ENCODE results near the gene CSMD2. TPM values are rescaled to one million over a fixed set of nuclear protein-coding genes. Genes with fewer than 3 reads are reported as not detected.

The CSMD2 gene
- total and polyA plus RNA-seq, 7 experiments from 2014 or later, result 0.02 TPM; not detected in 6

GRCh38 chr1:33876970-33877650 is 287.9 kb downstream of the CSMD2 start:
- POLR2A ChIA-PET, result no interaction called here
- peaks cover 2 to 37% (median 28%) of the 10 kb centered on the region in 5 donors for H3K27me3 Mint-ChIP-seq
- ATAC-seq (no peak), DNase-seq (no peak)
- no peak overlapping the region for H3K27ac Mint-ChIP-seq
- no peaks in the 10 kb centered on the region for H3K36me3 Mint-ChIP-seq
- Histone ChIP-seq H3K4me1 (ENCODE audit: control insufficient read depth in 2 of 2, insufficient read depth in 2 of 2, low read length in 2 of 2) (no peaks in the 10 kb centered on the region), H3K36me3 (ENCODE audit: control insufficient read depth in 2 of 3, insufficient read depth in 3 of 3, low read length in 3 of 3) (no peaks in the 10 kb centered on the region), H3K4me3 (ENCODE audit: low read length) (no peak overlapping the region), H3K9me3 (ENCODE audit: control insufficient read depth in 2 of 3, low read length in 3 of 3) (no peaks in the 10 kb centered on the region), H3K27ac (ENCODE audit: low read depth, low read length) (no peak overlapping the region), H3K27me3 (ENCODE audit: control insufficient read depth in 2 of 2, insufficient read depth in 2 of 2, low read length in 2 of 2) (no peaks in the 10 kb centered on the region)
- peaks cover 0 to 3% (median 0%) of the 10 kb centered on the region in 11 donors for H3K9me3 Mint-ChIP-seq
- intact Hi-C loops (cut with micrococcal nuclease), result no loop called here
- CTCF ChIA-PET, result no interaction called here
- H3K4me3 Mint-ChIP-seq, result no peak overlapping the region
- H3K4me1 Mint-ChIP-seq, result no peaks in the 10 kb centered on the region

GRCh38 chr1:33875862-33876261 is 289.2 kb downstream of the CSMD2 start:
- no peaks in the 10 kb centered on the region for H3K36me3 Mint-ChIP-seq
- ATAC-seq (no peak), DNase-seq (no peak)
- H3K4me1 Mint-ChIP-seq, result no peaks in the 10 kb centered on the region
- Histone ChIP-seq H3K27me3 (ENCODE audit: control insufficient read depth in 2 of 2, insufficient read depth in 2 of 2, low read length in 2 of 2) (no peaks in the 10 kb centered on the region), H3K36me3 (ENCODE audit: control insufficient read depth in 2 of 3, insufficient read depth in 3 of 3, low read length in 3 of 3) (no peaks in the 10 kb centered on the region), H3K4me1 (ENCODE audit: control insufficient read depth in 2 of 2, insufficient read depth in 2 of 2, low read length in 2 of 2) (no peaks in the 10 kb centered on the region), H3K9me3 (ENCODE audit: control insufficient read depth in 2 of 3, low read length in 3 of 3) (no peaks in the 10 kb centered on the region), H3K27ac (ENCODE audit: low read depth, low read length) (no peak overlapping the region), H3K4me3 (ENCODE audit: low read length) (no peak overlapping the region)
- intact Hi-C loops (cut with micrococcal nuclease), result no loop called here
- H3K9me3 Mint-ChIP-seq, result peaks cover 0 to 3% (median 0%) of the 10 kb centered on the region in 11 donors
- peaks cover 0 to 29% (median 18%) of the 10 kb centered on the region in 5 donors for H3K27me3 Mint-ChIP-seq
- no peak overlapping the region for H3K27ac Mint-ChIP-seq
- ChIA-PET CTCF (no interaction called here), POLR2A (no interaction called here)
- no peak overlapping the region for H3K4me3 Mint-ChIP-seq

- Mint-ChIP-seq H3K4me3 (no peak overlapping the region), H3K4me1 (no peaks in the 10 kb centered on the region), H3K27ac (no peak overlapping the region), H3K27me3 (peaks cover 0 to 28% (median 15%) of the 10 kb centered on the region in 5 donors), H3K36me3 (no peaks in the 10 kb centered on the region), H3K9me3 (peaks cover 0 to 3% (median 0%) of the 10 kb centered on the region in 11 donors)
- no peak overlapping the region for H3K27ac ChIP-seq (ENCODE audit: low read depth, low read length)
- intact Hi-C loops (cut with micrococcal nuclease), result no loop called here
- H3K9me3 ChIP-seq (ENCODE audit: control insufficient read depth in 2 of 3, low read length in 3 of 3), result no peaks in the 10 kb centered on the region
- no peaks in the 10 kb centered on the region for H3K27me3 ChIP-seq (ENCODE audit: control insufficient read depth in 2 of 2, insufficient read depth in 2 of 2, low read length in 2 of 2)
- H3K36me3 ChIP-seq (ENCODE audit: control insufficient read depth in 2 of 3, insufficient read depth in 3 of 3, low read length in 3 of 3), result no peaks in the 10 kb centered on the region
- ChIA-PET CTCF (no interaction called here), POLR2A (no interaction called here)
- DNase-seq (no peak), ATAC-seq (no peak)
- H3K4me3 ChIP-seq (ENCODE audit: low read length), result no peak overlapping the region
- no peaks in the 10 kb centered on the region for H3K4me1 ChIP-seq (ENCODE audit: control insufficient read depth in 2 of 2, insufficient read depth in 2 of 2, low read length in 2 of 2)
These were observed 290.4 kb downstream of the CSMD2 start for GRCh38 chr1:33874636-33875035.

- CTCF ChIA-PET, result no interaction called here
- H3K36me3 Mint-ChIP-seq, result no peaks in the 10 kb centered on the region
- no peaks in the 10 kb centered on the region for H3K4me1 ChIP-seq (ENCODE audit: control insufficient read depth in 2 of 2, insufficient read depth in 2 of 2, low read length in 2 of 2)
- intact Hi-C loops (cut with micrococcal nuclease), result no loop called here
- peaks cover 0 to 1% (median 0%) of the 10 kb centered on the region in 7 donors for H3K4me1 Mint-ChIP-seq
- POLR2A ChIA-PET, result no interaction called here
- no peak overlapping the region for H3K4me3 ChIP-seq (ENCODE audit: low read length)
- no peak overlapping the region for H3K4me3 Mint-ChIP-seq
- peaks cover 0 to 3% (median 0%) of the 10 kb centered on the region in 11 donors for H3K9me3 Mint-ChIP-seq
- H3K9me3 ChIP-seq (ENCODE audit: control insufficient read depth in 2 of 3, low read length in 3 of 3), result no peaks in the 10 kb centered on the region
- peaks cover 0 to 25% (median 14%) of the 10 kb centered on the region in 5 donors for H3K27me3 Mint-ChIP-seq
- no peak for ATAC-seq
- no peaks in the 10 kb centered on the region for H3K27me3 ChIP-seq (ENCODE audit: control insufficient read depth in 2 of 2, insufficient read depth in 2 of 2, low read length in 2 of 2)
- no peak overlapping the region for H3K27ac ChIP-seq (ENCODE audit: low read depth, low read length)
- no peak overlapping the region for H3K27ac Mint-ChIP-seq
- no peaks in the 10 kb centered on the region for H3K36me3 ChIP-seq (ENCODE audit: control insufficient read depth in 2 of 3, insufficient read depth in 3 of 3, low read length in 3 of 3)
- no peak for DNase-seq
These were observed 292.3 kb downstream of the CSMD2 start for GRCh38 chr1:33872683-33873082.

GRCh38 chr1:33872275-33872674 is 292.8 kb downstream of the CSMD2 start:
- intact Hi-C loops (cut with micrococcal nuclease), result no loop called here
- Mint-ChIP-seq H3K9me3 (peaks cover 0 to 3% (median 0%) of the 10 kb centered on the region in 11 donors), H3K4me3 (no peak overlapping the region), H3K27me3 (peaks cover 0 to 26% (median 15%) of the 10 kb centered on the region in 5 donors), H3K4me1 (peaks cover 0 to 3% (median 0%) of the 10 kb centered on the region in 7 donors), H3K27ac (no peak overlapping the region), H3K36me3 (no peaks in the 10 kb centered on the region)
- Histone ChIP-seq H3K4me1 (ENCODE audit: control insufficient read depth in 2 of 2, insufficient read depth in 2 of 2, low read length in 2 of 2) (no peaks in the 10 kb centered on the region), H3K27me3 (ENCODE audit: control insufficient read depth in 2 of 2, insufficient read depth in 2 of 2, low read length in 2 of 2) (no peaks in the 10 kb centered on the region), H3K36me3 (ENCODE audit: control insufficient read depth in 2 of 3, insufficient read depth in 3 of 3, low read length in 3 of 3) (no peaks in the 10 kb centered on the region), H3K9me3 (ENCODE audit: control insufficient read depth in 2 of 3, low read length in 3 of 3) (no peaks in the 10 kb centered on the region), H3K4me3 (ENCODE audit: low read length) (no peak overlapping the region), H3K27ac (ENCODE audit: low read depth, low read length) (no peak overlapping the region)
- DNase-seq, result no peak
- ATAC-seq, result no peak
- CTCF ChIA-PET, result no interaction called here
- POLR2A ChIA-PET, result no interaction called here

GRCh38 chr1:33867684-33868083 is 297.3 kb downstream of the CSMD2 start:
- no peak for ATAC-seq
- CTCF ChIA-PET, result no interaction called here
- H3K9me3 ChIP-seq (ENCODE audit: control insufficient read depth in 2 of 3, low read length in 3 of 3), result no peaks in the 10 kb centered on the region
- Mint-ChIP-seq H3K9me3 (peaks cover 0 to 4% (median 0%) of the 10 kb centered on the region in 11 donors), H3K27me3 (peaks cover 0 to 48% (median 26%) of the 10 kb centered on the region in 5 donors), H3K36me3 (peaks cover 0 to 3% (median 0%) of the 10 kb centered on the region in 5 donors), H3K27ac (no peak overlapping the region), H3K4me1 (peaks cover 0 to 3% (median 0%) of the 10 kb centered on the region in 7 donors), H3K4me3 (no peak overlapping the region)
- H3K4me3 ChIP-seq (ENCODE audit: low read length), result no peak overlapping the region
- no peaks in the 10 kb centered on the region for H3K4me1 ChIP-seq (ENCODE audit: control insufficient read depth in 2 of 2, insufficient read depth in 2 of 2, low read length in 2 of 2)
- no peak for DNase-seq
- POLR2A ChIA-PET, result no interaction called here
- intact Hi-C loops (cut with micrococcal nuclease), result no loop called here
- H3K36me3 ChIP-seq (ENCODE audit: control insufficient read depth in 2 of 3, insufficient read depth in 3 of 3, low read length in 3 of 3), result no peaks in the 10 kb centered on the region
- peaks cover 0 to 3% of the 10 kb centered on the region in 2 donors for H3K27me3 ChIP-seq (ENCODE audit: control insufficient read depth in 2 of 2, insufficient read depth in 2 of 2, low read length in 2 of 2)
- H3K27ac ChIP-seq (ENCODE audit: low read depth, low read length), result no peak overlapping the region

GRCh38 chr1:33866281-33866680 is 298.7 kb downstream of the CSMD2 start:
- H3K27me3 Mint-ChIP-seq, result peaks cover 0 to 62% (median 26%) of the 10 kb centered on the region in 5 donors
- H3K36me3 ChIP-seq (ENCODE audit: control insufficient read depth in 2 of 3, insufficient read depth in 3 of 3, low read length in 3 of 3), result no peaks in the 10 kb centered on the region
- H3K4me3 Mint-ChIP-seq, result no peak overlapping the region
- ChIA-PET CTCF (no interaction called here), POLR2A (no interaction called here)
- no peaks in the 10 kb centered on the region for H3K4me1 ChIP-seq (ENCODE audit: control insufficient read depth in 2 of 2, insufficient read depth in 2 of 2, low read length in 2 of 2)
- peaks cover 0 to 4% (median 0%) of the 10 kb centered on the region in 11 donors for H3K9me3 Mint-ChIP-seq
- DNase-seq (no peak), ATAC-seq (no peak)
- peaks cover 0 to 3% (median 0%) of the 10 kb centered on the region in 7 donors for H3K4me1 Mint-ChIP-seq
- peaks cover 0 to 3% (median 0%) of the 10 kb centered on the region in 5 donors for H3K36me3 Mint-ChIP-seq
- intact Hi-C loops (cut with micrococcal nuclease), result no loop called here
- H3K4me3 ChIP-seq (ENCODE audit: low read length), result no peak overlapping the region
- H3K27me3 ChIP-seq (ENCODE audit: control insufficient read depth in 2 of 2, insufficient read depth in 2 of 2, low read length in 2 of 2), result peaks cover 0 to 3% of the 10 kb centered on the region in 2 donors
- no peak overlapping the region for H3K27ac ChIP-seq (ENCODE audit: low read depth, low read length)
- no peaks in the 10 kb centered on the region for H3K9me3 ChIP-seq (ENCODE audit: control insufficient read depth in 2 of 3, low read length in 3 of 3)
- no peak overlapping the region for H3K27ac Mint-ChIP-seq
